HG02763 (cell line): Measurements from ENCODE around the gene GPR75.

ENCODE experiments used
- ATAC-seq: cut with Tn5 transposase; IDR thresholded peaks from one replicate; pipeline ENCODE4 v1.9.1; 2021; ENCODE audit warnings: mild to moderate bottlenecking, moderate library complexity; ENCODE audit not compliant: unreplicated experiment

GPR75 gene

DNA sequence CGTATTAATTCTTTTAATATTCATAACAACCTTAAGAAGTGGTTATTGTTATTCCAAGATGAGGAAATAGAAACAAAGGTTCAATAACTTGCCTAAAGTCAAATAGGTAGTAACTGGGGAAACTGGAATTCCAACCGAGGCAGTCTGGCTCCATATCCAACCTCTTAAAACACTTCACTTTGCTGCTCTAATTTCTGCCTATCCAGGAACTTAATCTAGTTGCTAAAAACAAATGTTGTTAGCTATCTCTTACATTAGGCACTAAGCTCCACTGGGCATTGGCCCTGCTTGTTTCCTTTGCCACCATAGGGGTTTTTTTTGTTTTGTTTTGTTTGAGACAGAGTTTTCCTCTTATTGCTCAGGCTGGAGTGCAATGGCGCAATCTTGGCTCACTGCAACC, 48.2 kb downstream of the GPR75 start:
- ATAC-seq = no peak
